Medulla oblongata (tissue), 1 donor: ENCODE measurements around the gene DOP1A.

Source experiments
- DNase-seq: peaks from one replicate; pipeline ENCODE4 v3.0.0-alpha.2; 2015; ENCODE audit errors: extremely low spot score

DOP1A gene, protein sequence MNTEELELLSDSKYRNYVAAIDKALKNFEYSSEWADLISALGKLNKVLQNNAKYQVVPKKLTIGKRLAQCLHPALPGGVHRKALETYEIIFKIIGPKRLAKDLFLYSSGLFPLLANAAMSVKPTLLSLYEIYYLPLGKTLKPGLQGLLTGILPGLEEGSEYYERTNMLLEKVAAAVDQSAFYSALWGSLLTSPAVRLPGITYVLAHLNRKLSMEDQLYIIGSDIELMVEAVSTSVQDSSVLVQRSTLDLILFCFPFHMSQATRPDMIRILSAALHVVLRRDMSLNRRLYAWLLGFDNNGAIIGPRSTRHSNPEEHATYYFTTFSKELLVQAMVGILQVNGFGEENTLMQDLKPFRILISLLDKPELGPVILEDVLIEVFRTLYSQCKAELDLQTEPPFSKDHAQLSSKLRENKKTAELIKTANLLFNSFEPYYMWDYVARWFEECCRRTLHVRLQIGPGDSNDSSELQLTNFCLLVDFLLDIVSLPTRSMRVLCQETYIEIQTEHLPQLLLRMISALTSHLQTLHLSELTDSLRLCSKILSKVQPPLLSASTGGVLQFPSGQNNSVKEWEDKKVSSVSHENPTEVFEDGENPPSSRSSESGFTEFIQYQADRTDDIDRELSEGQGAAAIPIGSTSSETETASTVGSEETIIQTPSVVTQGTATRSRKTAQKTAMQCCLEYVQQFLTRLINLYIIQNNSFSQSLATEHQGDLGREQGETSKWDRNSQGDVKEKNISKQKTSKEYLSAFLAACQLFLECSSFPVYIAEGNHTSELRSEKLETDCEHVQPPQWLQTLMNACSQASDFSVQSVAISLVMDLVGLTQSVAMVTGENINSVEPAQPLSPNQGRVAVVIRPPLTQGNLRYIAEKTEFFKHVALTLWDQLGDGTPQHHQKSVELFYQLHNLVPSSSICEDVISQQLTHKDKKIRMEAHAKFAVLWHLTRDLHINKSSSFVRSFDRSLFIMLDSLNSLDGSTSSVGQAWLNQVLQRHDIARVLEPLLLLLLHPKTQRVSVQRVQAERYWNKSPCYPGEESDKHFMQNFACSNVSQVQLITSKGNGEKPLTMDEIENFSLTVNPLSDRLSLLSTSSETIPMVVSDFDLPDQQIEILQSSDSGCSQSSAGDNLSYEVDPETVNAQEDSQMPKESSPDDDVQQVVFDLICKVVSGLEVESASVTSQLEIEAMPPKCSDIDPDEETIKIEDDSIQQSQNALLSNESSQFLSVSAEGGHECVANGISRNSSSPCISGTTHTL (N-terminal part only)

GRCh38 chr6:83067448-83068439, at the start of gene DOP1A:
Gene DOP1A, plus strand, starts transcription at chr6:83067671. Its CDS starts 29,307 bp downstream, at chr6:83096978.
- peak; percentile 97 for DNase-seq

GRCh38 chr6:83019741-83020140, 47.7 kb upstream of the DOP1A start:
- DNase-seq: no peak

- no peak for DNase-seq
Measured at GRCh38 chr6:83031689-83032088, 35.8 kb upstream of the DOP1A start.

DNA sequence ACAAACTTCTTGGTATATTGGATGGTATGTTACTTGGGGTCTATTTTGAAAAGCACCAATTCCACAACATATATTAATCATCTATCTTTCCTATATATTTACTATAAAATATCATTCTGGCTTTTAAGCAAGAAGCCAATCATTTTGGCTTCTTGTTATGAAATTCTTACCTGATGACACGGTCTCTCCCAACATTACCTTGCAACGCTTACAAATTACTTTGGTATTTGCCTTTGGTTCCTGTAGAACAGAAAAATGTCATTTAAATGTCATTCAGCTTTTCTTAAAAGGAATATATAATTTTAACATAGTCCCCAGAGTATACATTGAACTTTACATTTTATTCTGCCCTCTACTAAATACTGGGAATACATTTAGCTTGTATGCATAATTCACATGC, 29.2 kb upstream of the DOP1A start:
- DNase-seq: no peak

DNA sequence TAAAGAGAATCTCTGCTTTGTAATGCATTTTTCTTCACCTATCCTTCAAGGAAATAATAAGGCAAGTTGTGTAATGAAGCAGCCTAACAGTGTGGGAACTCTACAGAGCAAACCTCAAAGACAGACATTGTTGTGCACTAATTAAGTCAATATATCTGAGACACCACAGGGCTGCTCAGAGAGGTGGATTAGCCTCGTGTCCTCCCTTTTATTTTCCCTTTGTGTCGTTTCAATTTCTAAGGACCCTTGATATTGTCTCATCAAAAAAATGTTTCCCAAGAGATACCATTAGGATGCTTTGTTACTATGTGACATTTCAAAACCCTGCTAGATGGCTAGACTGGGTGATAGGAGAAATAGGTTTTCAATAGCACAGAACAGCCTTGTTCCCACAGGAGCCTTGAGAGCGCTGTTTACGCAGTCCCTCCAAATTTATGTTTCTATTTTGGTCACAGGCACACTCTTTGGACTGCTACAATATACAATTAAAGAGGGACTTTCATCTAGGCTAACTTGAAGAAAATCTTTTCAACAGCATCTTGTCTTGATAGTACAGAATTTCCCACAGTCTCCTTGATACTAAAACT, 24.9 kb upstream of the DOP1A start:
- DNase-seq: peak; percentile 12

GRCh38 chr6:83044091-83044768, 23.2 kb upstream of the DOP1A start:
- DNase-seq: no peak

- no peak for DNase-seq
Measured at GRCh38 chr6:83047065-83047754, 20.3 kb upstream of the DOP1A start.

GRCh38 chr6:83051377-83052172, 15.9 kb upstream of the DOP1A start:
- DNase-seq: no peak

DNA sequence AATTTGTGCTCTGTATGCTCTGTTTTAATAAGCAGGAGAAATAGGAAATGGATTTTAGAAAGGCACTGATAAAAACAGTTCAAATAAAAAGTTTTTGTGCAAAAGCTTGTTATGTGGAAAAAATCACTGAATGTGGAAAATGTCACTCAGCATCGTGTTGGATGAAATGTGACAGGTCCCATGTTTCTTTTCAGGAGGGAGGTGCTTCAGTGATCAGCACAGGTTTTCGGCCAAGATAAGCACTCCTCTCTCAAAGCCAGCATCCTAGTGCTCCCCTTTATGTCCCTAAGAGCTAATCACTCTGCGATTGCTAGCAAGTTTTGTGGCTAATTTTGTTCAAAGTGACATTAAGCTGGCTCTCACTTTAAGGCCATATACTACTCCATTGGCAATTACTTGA, 13.8 kb upstream of the DOP1A start:
- no peak for DNase-seq

GRCh38 chr6:83055366-83055964, 12.0 kb upstream of the DOP1A start:
- DNase-seq: peak; percentile 73

DNA sequence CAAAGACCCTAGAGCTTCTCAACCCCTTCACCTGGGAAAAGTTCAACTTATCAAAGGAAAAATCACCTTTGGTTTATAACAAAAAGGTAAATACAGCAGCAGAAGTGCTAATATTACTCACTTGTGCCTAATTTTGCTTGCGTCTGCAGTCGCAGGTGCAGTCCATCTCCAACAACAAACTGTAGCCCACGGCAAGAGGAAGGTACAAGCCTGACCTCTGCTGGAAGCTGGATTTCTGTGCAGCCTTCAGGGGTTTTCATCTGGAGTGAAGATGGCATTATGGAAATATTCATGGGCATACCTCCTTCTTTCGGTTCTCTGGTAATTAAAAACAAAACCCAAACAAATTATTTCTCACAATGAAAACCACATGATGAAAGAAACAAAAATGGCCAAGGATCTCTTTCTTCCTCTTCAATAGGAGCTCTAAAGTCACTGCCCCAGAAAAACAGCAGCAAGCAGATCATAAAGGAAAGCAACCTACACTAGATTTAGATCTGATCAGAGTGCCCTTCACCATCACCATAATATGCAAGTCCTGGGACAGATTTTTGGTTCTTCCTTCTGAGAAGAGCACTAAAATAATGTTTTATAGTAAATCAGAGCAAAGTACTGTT, 9.7 kb upstream of the DOP1A start:
- DNase-seq: peak; percentile 75

DNA sequence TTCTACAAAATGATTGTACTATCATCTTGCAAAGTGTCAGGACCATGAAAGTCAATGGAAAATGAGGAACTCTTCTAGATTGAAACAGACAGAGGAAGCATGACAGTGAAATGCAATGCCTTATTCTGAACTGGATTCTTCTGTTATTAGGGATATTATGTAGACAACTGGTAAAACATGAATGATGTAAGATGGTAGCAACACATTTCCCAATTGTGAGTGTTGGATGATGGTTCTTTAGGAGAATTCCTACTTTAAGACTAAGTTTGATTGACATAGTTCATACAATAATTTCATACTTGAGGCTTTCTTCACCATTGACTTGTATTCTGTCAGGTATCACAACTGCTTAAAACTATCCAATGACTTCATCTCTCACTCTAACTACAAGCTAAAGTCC, 6.3 kb upstream of the DOP1A start:
- no peak for DNase-seq

GRCh38 chr6:83062225-83062624, 5.2 kb upstream of the DOP1A start:
- no peak for DNase-seq

- DNase-seq: peak; percentile 89
Measured at GRCh38 chr6:83065511-83066192, 1.8 kb upstream of the DOP1A start, which contains the start of gene UBE3D. Gene UBE3D, minus strand, starts transcription at chr6:83065841. Its CDS starts 123 bp downstream, at chr6:83065718.

DNA sequence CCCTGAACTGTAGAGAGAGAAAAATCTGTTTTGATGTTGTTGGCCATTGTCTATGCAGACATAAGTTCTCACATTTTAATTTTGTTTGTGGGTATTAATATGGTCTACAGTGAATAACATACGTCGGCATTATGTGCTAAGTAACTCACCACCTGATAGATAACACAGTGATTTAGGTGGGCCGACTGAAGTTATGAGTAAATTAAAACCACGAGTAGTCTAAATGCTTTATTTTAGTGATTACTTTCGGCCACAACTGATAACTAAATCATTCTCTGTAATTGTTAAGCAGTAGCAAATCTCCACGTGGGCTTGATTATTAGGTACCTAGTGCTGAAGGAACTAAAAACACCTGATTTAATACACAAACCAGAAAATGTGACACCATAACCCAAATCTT, 1.1 kb downstream of the DOP1A start:
- DNase-seq: no peak

DNA sequence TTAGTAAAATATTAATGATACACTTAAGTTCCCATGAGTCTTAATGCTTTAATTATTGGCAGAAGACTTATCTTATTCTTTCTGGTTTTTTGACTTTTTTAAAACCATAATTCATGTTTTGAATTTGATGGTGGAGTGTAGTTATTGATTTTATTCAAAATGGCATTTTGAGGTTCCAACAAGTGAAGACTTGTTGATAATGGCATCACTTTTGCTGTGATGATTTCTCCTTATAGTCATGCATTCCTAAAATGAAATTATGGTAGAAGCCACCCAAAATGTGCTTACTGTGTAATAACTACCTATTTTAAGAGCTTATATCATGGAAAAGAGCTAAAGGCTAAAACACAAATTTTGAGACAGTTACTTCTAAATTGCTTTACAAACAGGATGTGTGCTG, 2.2 kb downstream of the DOP1A start:
- no peak for DNase-seq

GRCh38 chr6:83071023-83071422, 3.6 kb downstream of the DOP1A start:
- DNase-seq: peak; percentile 69
